ENCODE measurements around the gene USB1.

Gene USB1

DNA sequence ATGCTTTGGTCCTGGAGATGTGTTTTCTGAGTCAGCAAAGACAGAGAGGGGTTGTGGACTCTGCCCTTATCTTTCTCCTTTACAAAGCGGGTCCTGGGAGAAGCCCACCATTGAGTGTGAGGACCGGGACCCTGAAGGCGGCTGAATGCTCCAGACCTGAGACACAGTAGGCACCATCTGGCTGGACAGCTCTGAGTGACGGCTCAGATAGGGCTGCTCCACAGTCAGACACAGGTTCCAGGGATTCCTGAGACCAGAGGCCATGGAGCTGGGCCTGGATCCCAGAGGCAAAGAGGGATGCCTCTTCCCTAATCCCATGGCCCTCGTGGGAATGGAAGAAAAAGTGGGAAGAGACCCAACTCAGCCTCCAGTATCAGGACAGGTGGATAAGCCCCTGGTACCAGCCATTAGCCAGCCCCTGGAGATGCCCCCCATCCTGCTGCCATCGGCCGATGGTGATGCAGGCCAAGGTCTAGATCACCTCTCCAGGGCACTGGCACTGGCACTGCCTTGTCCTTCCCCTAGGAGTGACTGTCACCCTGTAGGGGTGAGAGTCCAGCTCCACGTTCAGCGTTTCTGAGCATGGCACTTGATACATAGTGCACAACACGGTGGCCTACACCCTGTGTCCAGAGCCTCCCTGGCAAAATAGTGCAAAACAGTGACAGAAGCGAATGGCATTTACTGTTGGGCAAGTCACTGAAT, 29.1 kb downstream of the USB1 start:
- FAIRE-seq (no peak), DNase-seq (ENCODE audit: insufficient read length, low spot score) (no peak)

DNA sequence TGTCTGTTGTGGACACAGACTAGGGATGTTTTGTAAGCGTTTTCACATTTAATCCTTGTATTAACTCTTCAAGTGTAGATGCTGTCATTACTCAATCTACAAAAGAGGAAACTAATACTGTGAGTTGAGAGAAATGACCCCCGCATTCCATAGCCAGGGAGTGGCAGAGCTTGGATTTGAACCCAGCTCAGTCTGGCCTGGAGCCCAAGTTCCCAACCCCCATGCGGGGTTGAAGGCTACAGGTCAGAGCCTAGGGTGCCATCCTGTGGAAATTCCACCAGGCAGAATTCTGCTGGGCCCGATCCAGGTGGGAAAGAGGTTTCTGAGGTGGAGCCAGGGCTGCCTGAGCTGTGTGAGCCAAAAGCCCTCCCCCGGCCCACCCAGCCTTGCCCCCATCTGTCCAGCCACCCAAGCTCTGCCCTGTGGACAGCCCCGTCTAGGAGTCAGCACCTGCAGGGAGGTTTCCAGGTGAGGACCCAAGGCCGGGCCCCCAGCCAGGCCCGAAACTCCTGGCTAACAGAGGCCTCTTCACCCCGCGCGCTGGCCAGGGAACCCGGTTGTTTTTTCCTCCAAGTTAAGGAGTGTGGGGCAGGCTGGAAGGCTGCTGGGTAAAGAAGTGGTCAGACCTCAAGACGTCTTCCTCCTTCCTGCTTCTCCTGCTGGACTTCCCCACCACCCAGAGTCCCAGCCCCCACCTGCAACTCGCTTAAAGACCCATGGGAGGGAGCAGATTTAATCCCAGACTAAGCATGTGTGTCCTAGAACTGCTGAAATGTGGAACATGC, 30.0 kb downstream of the USB1 start:
- DNase-seq (ENCODE audit: insufficient read length, low spot score) (no peak), FAIRE-seq (no peak)

GRCh38 chr16:58032710-58033293, 31.6 kb downstream of the USB1 start:
- FAIRE-seq, result no peak

GRCh38 chr16:58034128-58034685, 33.0 kb downstream of the USB1 start:
- FAIRE-seq, result no peak
- no peak for DNase-seq (ENCODE audit: insufficient read length, low spot score)

More at GRCh38 chr16:58032710-58033293, 31.6 kb downstream of the USB1 start:
- no peak for DNase-seq (ENCODE audit: insufficient read length, low spot score)

DNA sequence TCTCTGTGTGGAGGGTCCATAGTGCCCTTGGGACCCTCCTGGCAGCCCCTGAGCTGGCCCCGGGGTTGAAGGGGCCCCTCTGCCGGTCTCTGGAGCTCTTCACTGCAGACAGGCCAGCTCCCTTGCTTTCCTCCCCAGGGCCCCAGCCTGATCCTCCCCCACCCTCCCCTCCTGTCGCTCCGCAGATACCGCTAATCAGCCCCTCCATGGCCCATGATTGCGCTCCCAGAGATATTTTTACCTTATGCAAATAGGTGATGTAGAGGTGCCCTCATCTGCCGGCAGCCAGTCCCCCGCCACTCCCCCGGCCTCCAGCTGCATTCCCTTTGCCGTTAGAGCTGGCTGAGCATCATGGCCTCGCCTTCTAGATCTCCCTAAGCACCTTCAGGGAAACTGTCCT, 33.6 kb downstream of the USB1 start:
- DNase-seq (ENCODE audit: insufficient read length, low spot score), result no peak
- FAIRE-seq, result no peak

- FAIRE-seq (no peak), DNase-seq (ENCODE audit: insufficient read length, low spot score) (no peak)
These were observed 34.4 kb downstream of the USB1 start for GRCh38 chr16:58035356-58036170.

- DNase-seq (ENCODE audit: insufficient read length, low spot score) (no peak), FAIRE-seq (no peak)
These were observed 35.7 kb downstream of the USB1 start for GRCh38 chr16:58036943-58037342.

GRCh38 chr16:58037365-58038057, 36.3 kb downstream of the USB1 start:
- no peak for FAIRE-seq
- DNase-seq (ENCODE audit: insufficient read length, low spot score), result no peak

DNA sequence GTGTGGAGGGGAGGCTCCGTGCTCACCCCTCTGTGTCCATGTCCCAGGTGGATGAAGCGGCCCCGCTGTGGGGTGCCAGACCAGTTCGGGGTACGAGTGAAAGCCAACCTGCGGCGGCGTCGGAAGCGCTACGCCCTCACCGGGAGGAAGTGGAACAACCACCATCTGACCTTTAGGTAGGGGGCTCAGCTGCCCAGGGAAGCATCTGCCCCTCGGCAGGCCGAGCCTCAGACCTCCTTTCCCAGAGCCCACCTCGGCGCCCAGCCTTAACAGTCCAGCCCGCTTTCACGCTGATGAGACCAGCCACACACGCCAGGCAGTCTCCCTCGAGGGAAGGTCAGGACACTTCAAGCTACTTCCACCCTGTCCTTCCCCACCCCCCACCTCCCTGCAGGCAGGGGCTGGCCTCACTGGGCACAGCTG, 37.0 kb downstream of the USB1 start:
- DNase-seq (ENCODE audit: insufficient read length, low spot score) (no peak), FAIRE-seq (no peak)

DNA sequence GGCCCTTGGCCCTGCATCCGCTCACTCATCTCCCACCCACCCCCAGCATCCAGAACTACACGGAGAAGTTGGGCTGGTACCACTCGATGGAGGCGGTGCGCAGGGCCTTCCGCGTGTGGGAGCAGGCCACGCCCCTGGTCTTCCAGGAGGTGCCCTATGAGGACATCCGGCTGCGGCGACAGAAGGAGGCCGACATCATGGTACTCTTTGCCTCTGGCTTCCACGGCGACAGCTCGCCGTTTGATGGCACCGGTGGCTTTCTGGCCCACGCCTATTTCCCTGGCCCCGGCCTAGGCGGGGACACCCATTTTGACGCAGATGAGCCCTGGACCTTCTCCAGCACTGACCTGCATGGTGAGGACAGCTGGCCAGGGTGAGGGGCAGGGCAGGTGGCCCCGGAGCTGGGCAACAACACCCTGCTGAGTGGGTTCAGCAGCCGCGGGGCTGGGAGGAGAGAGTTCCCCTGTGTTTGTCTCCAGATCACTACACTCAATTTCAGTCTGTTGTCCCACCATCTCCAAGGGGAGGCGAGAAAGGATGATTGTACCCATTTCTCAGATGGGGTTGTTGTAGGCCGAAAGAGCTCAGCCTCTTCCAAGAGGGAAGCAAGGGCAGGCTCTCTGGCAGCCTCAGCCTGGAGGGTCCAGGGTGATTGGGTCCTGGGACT, 38.8 kb downstream of the USB1 start:
- DNase-seq (ENCODE audit: insufficient read length, low spot score) (no peak), FAIRE-seq (no peak)

DNA sequence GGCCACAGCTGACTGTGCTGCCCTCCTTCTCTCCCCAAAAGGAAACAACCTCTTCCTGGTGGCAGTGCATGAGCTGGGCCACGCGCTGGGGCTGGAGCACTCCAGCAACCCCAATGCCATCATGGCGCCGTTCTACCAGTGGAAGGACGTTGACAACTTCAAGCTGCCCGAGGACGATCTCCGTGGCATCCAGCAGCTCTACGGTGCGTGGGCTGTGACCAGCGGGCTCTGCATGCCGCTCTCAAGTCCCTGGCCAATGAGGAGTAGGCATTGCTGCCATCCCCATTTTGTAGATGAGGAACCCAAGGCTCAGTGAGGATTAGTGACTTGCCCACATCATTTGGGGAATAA, 39.3 kb downstream of the USB1 start:
- FAIRE-seq, result no peak
- no peak for DNase-seq (ENCODE audit: insufficient read length, low spot score)

DNA sequence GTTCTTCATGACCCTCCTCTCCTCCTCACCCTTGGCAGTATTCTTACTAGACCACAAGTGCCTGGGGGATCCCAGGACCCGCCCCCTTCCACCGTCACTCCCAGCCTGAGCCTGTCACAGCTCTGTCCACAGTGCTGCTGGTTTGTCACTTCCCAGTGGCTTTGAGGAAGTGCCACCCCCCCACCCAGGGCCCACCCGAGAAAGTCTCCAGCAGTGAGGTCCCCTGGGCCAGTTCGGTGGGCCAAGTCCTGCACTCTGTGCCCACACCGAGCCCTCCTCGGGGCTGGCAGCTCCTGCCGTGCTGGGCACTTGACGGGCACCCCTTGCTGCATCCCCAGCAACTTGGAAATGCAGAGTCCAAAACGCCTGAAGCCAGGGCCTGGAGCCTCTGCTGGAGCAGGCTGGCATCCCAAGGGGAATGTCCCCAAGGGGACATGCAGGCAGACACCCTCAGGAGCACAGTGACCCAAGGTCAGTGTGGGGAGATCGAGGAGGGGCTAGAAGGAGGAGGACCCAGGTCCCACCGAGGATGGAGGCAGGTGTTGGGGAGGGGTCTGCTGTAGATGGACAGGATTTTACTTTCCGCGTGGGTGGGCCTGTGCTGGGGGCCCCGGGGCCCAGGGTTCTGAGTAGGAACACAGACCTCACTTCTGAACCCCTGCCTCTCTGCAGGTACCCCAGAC, 39.9 kb downstream of the USB1 start:
- FAIRE-seq, result no peak

GRCh38 chr16:58041628-58041955, 40.4 kb downstream of the USB1 start:
- DNase-seq (ENCODE audit: insufficient read length, low spot score) (no peak), FAIRE-seq (no peak)

More for the DNA sequence above, 39.9 kb downstream of the USB1 start:
- DNase-seq (ENCODE audit: insufficient read length, low spot score), result no peak

- DNase-seq (ENCODE audit: insufficient read length, low spot score), result no peak
- FAIRE-seq, result no peak
These were observed 41.0 kb downstream of the USB1 start for GRCh38 chr16:58042001-58042885.

GRCh38 chr16:58042886-58043515, 41.8 kb downstream of the USB1 start:
- FAIRE-seq, result no peak

GRCh38 chr16:58043571-58044155, 42.5 kb downstream of the USB1 start:
- FAIRE-seq (no peak), DNase-seq (ENCODE audit: insufficient read length, low spot score) (no peak)

More at GRCh38 chr16:58042886-58043515, 41.8 kb downstream of the USB1 start:
- DNase-seq (ENCODE audit: insufficient read length, low spot score), result no peak

GRCh38 chr16:58044266-58045019, 43.2 kb downstream of the USB1 start:
- FAIRE-seq, result no peak
- no peak for DNase-seq (ENCODE audit: insufficient read length, low spot score)

All from GM19239 (cell line).